K562 (cell line): ENCODE data around the gene PSAP. TPM values are rescaled to one million over a fixed set of nuclear protein-coding genes. Genes with fewer than 3 reads are reported as not detected.

Source experiments
- ATAC-seq: fragments of 200-7000 bp; cut with Tn5 transposase; 3 replicates; pipeline ENCODE4 v1.9.1; 2020; ENCODE audit warnings: moderate library complexity
- BruUV-seq: library from RNA; stranded (reverse); fragments of 400-500 nt; replicated peaks from 2 replicates; lab custom pipeline; 2021; lab: Mats Ljungman, UMichigan
- CTCF ChIA-PET: fragments of 300-600 bp; formaldehyde crosslinking; extraction: SDS; loops from one replicate; lab custom pipeline; 2021; ENCODE audit warnings: low intra/inter-chr PET ratio; lab: Yijun Ruan, JAX
- POLR2A ChIA-PET: fragments of 300-600, 350-650 bp; sonication (Branson Sonifier 250); formaldehyde crosslinking; extraction: SDS; loops from one replicate; lab custom pipeline; 2021; ENCODE audit warnings: antibody characterized with exemption, inconsistent platforms; lab: Yijun Ruan, JAX
- DNase-seq, 4 experiments: peaks; one replicate each; pipeline versions ENCODE4 v3.0.0 to v3.0.0-alpha.2; 2011 to 2018; ENCODE audit warnings: low spot score in 3 of 4, mixed read lengths in 3 of 4; ENCODE audit errors: extremely low read depth in 1 of 4
- FAIRE-seq: peaks from 2 replicates; lab custom pipeline; 2011; peaks lifted over from hg19 to GRCh38; lab: Jason Lieb, UNC
- H2AFZ ChIP-seq: 2 replicates; pipeline ENCODE4 v1.6.0; 2011; ENCODE audit warnings: low read depth, low read length, control low read depth, inconsistent platforms
- H3K27ac ChIP-seq: fragments of 200-600 bp; 3 replicates; pipeline ENCODE4 v1.8.0; 2011; ENCODE audit warnings: low read depth, mild to moderate bottlenecking, control low read depth, inconsistent platforms, low read length, moderate library complexity, mixed read lengths; ENCODE audit errors: extremely low read depth
- H3K27me3 ChIP-seq, 2 experiments: fragments of 300-600 bp in 1 of 2; 2 replicates in 1 of 2; 3 replicates in 1 of 2; pipeline versions ENCODE4 v1.6.0 to v1.8.0; 2011; ENCODE audit warnings: inconsistent platforms in 2 of 2, low read length in 2 of 2, mild to moderate bottlenecking in 1 of 2, mixed read lengths in 1 of 2, moderate library complexity in 1 of 2; ENCODE audit not compliant: control insufficient read depth in 2 of 2, insufficient read depth in 2 of 2
- H3K36me3 ChIP-seq: fragments of 300-600 bp; 3 replicates; pipeline ENCODE4 v1.8.0; 2011; ENCODE audit warnings: mild to moderate bottlenecking, low read length, inconsistent platforms; ENCODE audit not compliant: control insufficient read depth, insufficient read depth
- H3K4me1 ChIP-seq, 2 experiments: fragments of 200-600 bp in 1 of 2; replicated peaks in 1 of 2; 2 replicates in 1 of 2; 3 replicates in 1 of 2; pipeline versions ENCODE4 v1.5.1 to v1.8.0; 2011; ENCODE audit warnings: inconsistent platforms in 2 of 2, low read length in 2 of 2, mild to moderate bottlenecking in 1 of 2, mixed read lengths in 1 of 2, moderate library complexity in 1 of 2; ENCODE audit not compliant: control insufficient read depth in 2 of 2, insufficient read depth in 2 of 2
- H3K4me2 ChIP-seq: 2 replicates; pipeline ENCODE4 v1.6.1; 2011; ENCODE audit warnings: low read length, control low read depth, inconsistent platforms, mixed read lengths; ENCODE audit not compliant: insufficient read depth
- H3K4me3 ChIP-seq: fragments of 200-600 bp; sonication (generic), shearing (Covaris generic); 2 replicates; pipeline ENCODE4 v1.5.1; 2016; ENCODE audit warnings: control low read depth, inconsistent platforms
- H3K79me2 ChIP-seq: fragments of 200-600 bp; 3 replicates; pipeline ENCODE4 v1.8.0; 2011; ENCODE audit warnings: low read length, inconsistent platforms; ENCODE audit not compliant: control insufficient read depth, insufficient read depth
- H3K9ac ChIP-seq, 2 experiments: 2 replicates each; pipeline versions ENCODE4 v1.6.0 to v1.6.1; 2011; ENCODE audit warnings: low read depth in 2 of 2, low read length in 2 of 2, control low read depth in 1 of 2, inconsistent platforms in 1 of 2, mild to moderate bottlenecking in 1 of 2, mixed read lengths in 1 of 2; ENCODE audit not compliant: insufficient read depth in 1 of 2
- H3K9me1 ChIP-seq: one replicate; pipeline ENCODE4 v1.6.0; 2011; ENCODE audit warnings: inconsistent platforms, mild to moderate bottlenecking, low read length, moderate library complexity; ENCODE audit not compliant: control insufficient read depth, insufficient read depth
- H3K9me3 ChIP-seq: replicated peaks from 2 replicates; pipeline ENCODE4 v1.5.1; 2011; ENCODE audit warnings: low read depth, low read length, inconsistent platforms; ENCODE audit not compliant: control insufficient read depth, insufficient read depth
- H4K20me1 ChIP-seq: replicated peaks from 2 replicates; pipeline ENCODE4 v1.6.1; 2011; ENCODE audit warnings: low read length, inconsistent platforms, mixed read lengths; ENCODE audit not compliant: control insufficient read depth, insufficient read depth
- ATF1 ChIP-seq, 2 experiments: fragments of 450-650 bp in 1 of 2; IDR thresholded peaks; 2 replicates each; pipeline ENCODE4 v1.6.1; 2016; ENCODE audit warnings: missing compliant biosample characterization in 1 of 2, missing genetic modification characterization in 1 of 2
- EHMT2 ChIP-seq: fragments of 450-650 bp; IDR thresholded peaks from 2 replicates; pipeline ENCODE4 v1.6.1; 2018; ENCODE audit warnings: antibody characterized with exemption
- GATA2 ChIP-seq: sonication (generic); formaldehyde crosslinking; IDR thresholded peaks from 2 replicates; pipeline ENCODE4 v1.4.0; 2020; ENCODE audit warnings: mild to moderate bottlenecking, missing genetic modification reagents
- GTF2A2 ChIP-seq: IDR thresholded peaks from 2 replicates; pipeline ENCODE4 v1.6.1; 2016; ENCODE audit warnings: mild to moderate bottlenecking, missing genetic modification characterization, missing compliant biosample characterization
- GTF2E2 ChIP-seq: fragments of 200-800 bp; sonication (Bioruptor generic); IDR thresholded peaks from 2 replicates; pipeline ENCODE4 v1.6.1; 2016; ENCODE audit warnings: missing genetic modification characterization, missing compliant biosample characterization
- HSF4 ChIP-seq: fragments of 250-450 bp; sonication (Bioruptor Pico); IDR thresholded peaks from 2 replicates; pipeline ENCODE4 v2.1.2; 2022; ENCODE audit warnings: mild to moderate bottlenecking, moderate library complexity, borderline replicate concordance
- L3MBTL2 ChIP-seq: fragments of 450-650 bp; IDR thresholded peaks from 2 replicates; pipeline ENCODE4 v1.6.1; 2016; ENCODE audit warnings: mild to moderate bottlenecking, moderate library complexity
- MBD2 ChIP-seq: sonication (generic); IDR thresholded peaks from 2 replicates; pipeline ENCODE4 v1.6.1; 2016; ENCODE audit warnings: low read depth, borderline replicate concordance
- MEIS2 ChIP-seq: fragments of 450-650 bp; IDR thresholded peaks from 2 replicates; pipeline ENCODE4 v1.6.1; 2014; ENCODE audit warnings: mild to moderate bottlenecking; ENCODE audit not compliant: partially characterized antibody
- SPI1 ChIP-seq: IDR thresholded peaks from 2 replicates; pipeline ENCODE4 v1.6.1; 2011; ENCODE audit warnings: low read depth, low read length, control low read depth, borderline replicate concordance
- SRF ChIP-seq, 2 experiments: fragments of 250-450, 450-650 bp in 1 of 2; sonication (Bioruptor Pico) in 1 of 2; sonication (generic) in 1 of 2; formaldehyde crosslinking; IDR thresholded peaks; 2 replicates each; pipeline versions ENCODE4 v1.5.0 to v1.5.1; 2020 to 2022; ENCODE audit warnings: mild to moderate bottlenecking in 1 of 2, missing genetic modification reagents in 1 of 2
- THRAP3 ChIP-seq: fragments of 450-650 bp; IDR thresholded peaks from 2 replicates; pipeline ENCODE4 v1.6.1; 2016; ENCODE audit warnings: mild to moderate bottlenecking, inconsistent platforms, borderline replicate concordance
- WGBS: fragments of 100-300 bp; shearing (Covaris generic); methylation state at CpG from one replicate; pipeline ENCODE4 v1.1.6; 2016; ENCODE audit warnings: low coverage, mixed read lengths; ENCODE audit not compliant: insufficient coverage; ENCODE audit errors: missing lambda C conversion rate; 5-methylcytosine and 5-hydroxymethylcytosine counted together
- in situ Hi-C: fragments of 300-500 bp; cut with MboI; formaldehyde crosslinking; loops from 4 replicates; pipeline ENCODE4 v1.15.0; 2018; ENCODE audit warnings: inconsistent platforms, mixed read lengths
- intact Hi-C: fragments of 100-400 bp; cut with micrococcal nuclease; formaldehyde crosslinking; loops from 2 replicates; pipeline ENCODE4 v1.14.2; 2022
- polyA plus RNA-seq, 8 experiments: library from polyadenylated mRNA; depleted of rRNA in 4 of 8; stranded (reverse) in 5 of 8; unstranded in 3 of 8; fragments of >200 nt; fragmentation: Nextera tagmentation in 2 of 8; fragmentation: Illumina TruSeq in 1 of 8; extraction: Ambion mirVana in 2 of 8; extraction: Trizol in 1 of 8; gene quantifications; 2 replicates each; pipeline versions ENCODE4 v1.2.1 to v1.2.3, GENCODE V29; 2011 to 2014; ENCODE audit warnings: inconsistent platforms in 1 of 8, missing spikeins in 1 of 8
- total RNA-seq, 7 experiments: library from RNA; depleted of rRNA in 6 of 7; stranded (reverse); fragments of >200 nt in 6 of 7; fragmentation: Illumina TruSeq in 2 of 7; extraction: Trizol in 2 of 7; gene quantifications; 2 replicates each; pipeline versions ENCODE4 v1.2.1 to v1.2.3, GENCODE V29; 2011 to 2021; ENCODE audit warnings: low replicate concordance in 1 of 7
- TF ChIP-seq, protein P1 (sequence below): sonication (generic); formaldehyde crosslinking; IDR thresholded peaks from 2 replicates; pipeline ENCODE4 v1.8.1; 2023; ENCODE audit warnings: mild to moderate bottlenecking, missing genetic modification reagents
- TF ChIP-seq, protein P2 (sequence below): fragments of 250-450 bp; sonication (Bioruptor Pico); IDR thresholded peaks from 2 replicates; pipeline ENCODE4 v1.6.1; 2021; ENCODE audit warnings: mild to moderate bottlenecking
- TF ChIP-seq, protein P3 (sequence below), 2 experiments: fragments of 250-450 bp in 1 of 2; fragments of 450-650 bp in 1 of 2; sonication (Bioruptor Pico) in 1 of 2; IDR thresholded peaks; 2 replicates each; pipeline versions ENCODE4 v1.6.1 to v1.8.0; 2016 to 2021; ENCODE audit warnings: mild to moderate bottlenecking in 2 of 2, moderate library complexity in 2 of 2, missing compliant biosample characterization in 1 of 2, missing genetic modification characterization in 1 of 2
- TF ChIP-seq, protein P4 (sequence below), 2 experiments: fragments of 450-650 bp; conservative IDR thresholded peaks; 2 replicates each; pipeline ENCODE4 v1.6.1; 2017; ENCODE audit warnings: mild to moderate bottlenecking in 2 of 2, moderate library complexity in 2 of 2

PSAP gene
- total and polyA plus RNA-seq, 9 of the 15 experiments (the other 6 are each of a cell fraction or from before 2014, with no cell fraction given), result 245 to 700 (median 429) TPM

DNA sequence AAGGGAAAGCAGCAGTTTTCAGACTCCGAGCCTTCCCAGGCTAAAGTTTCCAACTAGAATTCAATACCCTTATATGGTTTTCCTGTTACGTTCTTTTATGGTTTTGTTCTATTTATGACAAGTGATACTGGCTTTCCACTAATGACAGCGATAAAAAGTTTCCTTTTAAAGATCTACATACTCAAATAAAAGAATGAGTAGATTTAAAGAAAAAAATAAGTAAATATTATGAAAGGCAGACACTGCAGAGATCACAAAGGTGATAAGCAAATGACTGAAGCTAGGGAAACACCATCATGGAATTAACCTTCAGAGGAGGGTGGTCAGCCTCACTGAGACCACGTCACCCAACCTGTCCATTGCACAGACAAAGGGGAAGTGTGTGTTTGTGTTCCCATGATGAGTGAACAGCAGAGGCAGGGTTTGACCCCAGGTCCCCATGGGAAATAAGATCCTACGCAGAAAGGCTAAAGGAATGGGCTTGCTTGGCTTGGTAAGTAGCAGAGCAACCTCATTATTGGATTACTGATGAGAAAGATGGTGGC lies 81.7 kb downstream of the PSAP start:
- Histone ChIP-seq H4K20me1 (peaks cover 3% of the 10 kb centered on the region; the same call in 1 of the 2 replicates), H3K36me3 (no peaks in the 10 kb centered on the region), H3K79me2 (no peaks in the 10 kb centered on the region; the same call in 2 of the 3 replicates), H3K4me3 (no peak overlapping the region), H3K9me1 (no peaks in the 10 kb centered on the region), H3K4me2 (peak overlapping the region; percentile 19; the same call in 1 of the 2 replicates), H3K9ac (no peak overlapping the region), H2AFZ (peak overlapping the region; percentile 28), H3K27ac (peak overlapping the region; percentile 35; the same call in 1 of the 3 replicates), H3K4me1 (peaks cover 41 to 52% of the 10 kb centered on the region in 2 experiments), H3K27me3 (no peaks in the 10 kb centered on the region), H3K9me3 (no peaks in the 10 kb centered on the region)
- in situ Hi-C loops (no loop called here), intact Hi-C loops (no loop called here)
- ATAC-seq (no peak), FAIRE-seq (no peak), DNase-seq (no peak)
- no TSS peak for BruUV-seq
- TF ChIP-seq GTF2E2 (peak; percentile 50; the same call in 1 of the 2 replicates), GATA2 (CRISPR knock-in tag) (0 out of 2 replicates have a peak, but pooled peaks have one; percentile 49), SPI1 (peak; percentile 77; the same call in 1 of the 2 replicates), L3MBTL2 (peak; percentile 12; the same call in 1 of the 2 replicates), SRF (CRISPR knock-in tag; IDR thresholded peaks at IDR 0.05) (peak in 1 of 2 experiments; percentile 87; a peak in 1 of 4 replicates), HSF4 (0 out of 2 replicates have a peak, but pooled peaks have one; percentile 23), MBD2 (no peak), THRAP3 (no peak), MEIS2 (no peak), GTF2A2 (tag) (0 out of 2 replicates have a peak, but pooled peaks have one; percentile 46), ATF1 (CRISPR knock-in tag; IDR thresholded peaks at IDR 0.05) (no peak), ATF1 (tag; IDR thresholded peaks at IDR 0.05) (0 out of 2 replicates have a peak, but pooled peaks have one; percentile 24), EHMT2 (0 out of 2 replicates have a peak, but pooled peaks have one; percentile 49)
- TF ChIP-seq, protein P1, sequence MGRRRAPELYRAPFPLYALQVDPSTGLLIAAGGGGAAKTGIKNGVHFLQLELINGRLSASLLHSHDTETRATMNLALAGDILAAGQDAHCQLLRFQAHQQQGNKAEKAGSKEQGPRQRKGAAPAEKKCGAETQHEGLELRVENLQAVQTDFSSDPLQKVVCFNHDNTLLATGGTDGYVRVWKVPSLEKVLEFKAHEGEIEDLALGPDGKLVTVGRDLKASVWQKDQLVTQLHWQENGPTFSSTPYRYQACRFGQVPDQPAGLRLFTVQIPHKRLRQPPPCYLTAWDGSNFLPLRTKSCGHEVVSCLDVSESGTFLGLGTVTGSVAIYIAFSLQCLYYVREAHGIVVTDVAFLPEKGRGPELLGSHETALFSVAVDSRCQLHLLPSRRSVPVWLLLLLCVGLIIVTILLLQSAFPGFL (CRISPR knock-in tag), result no peak
- TF ChIP-seq, protein P2, sequence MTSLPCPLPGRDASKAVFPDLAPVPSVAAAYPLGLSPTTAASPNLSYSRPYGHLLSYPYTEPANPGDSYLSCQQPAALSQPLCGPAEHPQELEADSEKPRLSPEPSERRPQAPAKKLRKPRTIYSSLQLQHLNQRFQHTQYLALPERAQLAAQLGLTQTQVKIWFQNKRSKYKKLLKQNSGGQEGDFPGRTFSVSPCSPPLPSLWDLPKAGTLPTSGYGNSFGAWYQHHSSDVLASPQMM (CRISPR knock-in tag), result no peak
- TF ChIP-seq, protein P3, sequence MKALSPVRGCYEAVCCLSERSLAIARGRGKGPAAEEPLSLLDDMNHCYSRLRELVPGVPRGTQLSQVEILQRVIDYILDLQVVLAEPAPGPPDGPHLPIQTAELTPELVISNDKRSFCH (CRISPR knock-in tag; IDR thresholded peaks at IDR 0.05), result no peak
- TF ChIP-seq, protein P3 (tag; IDR thresholded peaks at IDR 0.05), result no peak
- TF ChIP-seq, protein P4, sequence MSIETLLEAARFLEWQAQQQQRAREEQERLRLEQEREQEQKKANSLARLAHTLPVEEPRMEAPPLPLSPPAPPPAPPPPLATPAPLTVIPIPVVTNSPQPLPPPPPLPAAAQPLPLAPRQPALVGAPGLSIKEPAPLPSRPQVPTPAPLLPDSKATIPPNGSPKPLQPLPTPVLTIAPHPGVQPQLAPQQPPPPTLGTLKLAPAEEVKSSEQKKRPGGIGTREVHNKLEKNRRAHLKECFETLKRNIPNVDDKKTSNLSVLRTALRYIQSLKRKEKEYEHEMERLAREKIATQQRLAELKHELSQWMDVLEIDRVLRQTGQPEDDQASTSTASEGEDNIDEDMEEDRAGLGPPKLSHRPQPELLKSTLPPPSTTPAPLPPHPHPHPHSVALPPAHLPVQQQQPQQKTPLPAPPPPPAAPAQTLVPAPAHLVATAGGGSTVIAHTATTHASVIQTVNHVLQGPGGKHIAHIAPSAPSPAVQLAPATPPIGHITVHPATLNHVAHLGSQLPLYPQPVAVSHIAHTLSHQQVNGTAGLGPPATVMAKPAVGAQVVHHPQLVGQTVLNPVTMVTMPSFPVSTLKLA (conservative IDR thresholded peaks at IDR 0.05), result 0 out of 4 replicates have a peak, but pooled peaks of 1 of the 2 experiments have one; percentile 16
- WGBS, result 44% methylated on average over 5 of the region's 5 CpGs
- CTCF ChIA-PET, result no interaction called here
- POLR2A ChIA-PET, result interaction anchor here (0.6 to 1.6 kb wide), 7 partner anchors 12 to 501 kb away, joined by 3 to 7 read pairs (median 3); no protein-coding TSS in a partner anchor
